ENCODE data around the gene SPEG.

The SPEG gene

GRCh38 chr2:219465659-219466561 is 31.3 kb downstream of the SPEG start:
- no peak for DNase-seq

- no peak for DNase-seq
These were observed 32.4 kb downstream of the SPEG start for GRCh38 chr2:219466816-219467735.

- DNase-seq = no peak
These were observed 33.1 kb downstream of the SPEG start for GRCh38 chr2:219467736-219468075.

- no peak for DNase-seq
These were observed 34.0 kb downstream of the SPEG start for GRCh38 chr2:219468410-219469185.

GRCh38 chr2:219469186-219469724 is 34.6 kb downstream of the SPEG start:
- DNase-seq = no peak

GRCh38 chr2:219470429-219470828 is 35.8 kb downstream of the SPEG start:
- no peak for DNase-seq

GRCh38 chr2:219471476-219472371 is 37.1 kb downstream of the SPEG start:
- DNase-seq = no peak

GRCh38 chr2:219472629-219473187 is 38.1 kb downstream of the SPEG start:
- DNase-seq = no peak

GRCh38 chr2:219473511-219473910 is 38.9 kb downstream of the SPEG start:
- no peak for DNase-seq

GRCh38 chr2:219474285-219475060 is 39.8 kb downstream of the SPEG start:
- no peak for DNase-seq

GRCh38 chr2:219475278-219475677 is 40.6 kb downstream of the SPEG start:
- no peak for DNase-seq

- DNase-seq = peak; percentile 32
These were observed 41.3 kb downstream of the SPEG start for GRCh38 chr2:219475697-219476651.

- DNase-seq = no peak
These were observed 42.1 kb downstream of the SPEG start for GRCh38 chr2:219476652-219477151.

GRCh38 chr2:219477179-219477578 is 42.5 kb downstream of the SPEG start:
- DNase-seq = no peak

- no peak for DNase-seq
These were observed 43.2 kb downstream of the SPEG start for GRCh38 chr2:219477815-219478214.

- no peak for DNase-seq
These were observed 44.3 kb downstream of the SPEG start for GRCh38 chr2:219478916-219479315.

GRCh38 chr2:219480004-219480403 is 45.4 kb downstream of the SPEG start:
- DNase-seq = no peak

- DNase-seq = no peak
These were observed 48.2 kb downstream of the SPEG start for GRCh38 chr2:219482674-219483405.

Measured in NCI-H510A treated with DMSO at 0.1 percent for 48 hours (cell line).